HAP-1 (cell line): ENCODE measurements around the gene SMURF2.
"Not testable (repeated sequence)": the region's sequence is repeated elsewhere in the genome, so short reads cannot be mapped to it uniquely, and the experiment has no call there.

Experiments used
- DNase-seq, 2 experiments: peaks; one replicate each; pipeline ENCODE4 v3.0.0-alpha.2; 2016 to 2020; ENCODE audit warnings: low spot score in 2 of 2
- H3K27me3 ChIP-seq: fragments of 250-450 bp; sonication (Bioruptor Pico); 2 replicates; pipeline ENCODE4 v1.5.1; 2020; ENCODE audit warnings: low read depth, mild to moderate bottlenecking, moderate library complexity
- H3K36me3 ChIP-seq: fragments of 250-450 bp; sonication (Bioruptor Pico); replicated peaks from 2 replicates; pipeline ENCODE4 v1.5.1; 2020; ENCODE audit warnings: mild to moderate bottlenecking
- H3K4me1 ChIP-seq: fragments of 250-450 bp; sonication (Bioruptor Pico); 2 replicates; pipeline ENCODE4 v1.5.1; 2020; ENCODE audit warnings: mild to moderate bottlenecking
- H3K4me3 ChIP-seq: fragments of 250-450 bp; sonication (Bioruptor Pico); 2 replicates; pipeline ENCODE4 v1.5.1; 2020; ENCODE audit warnings: mild to moderate bottlenecking, moderate library complexity
- H3K9me3 ChIP-seq: fragments of 250-450 bp; sonication (Bioruptor Pico); 2 replicates; pipeline ENCODE4 v1.5.1; 2020; ENCODE audit warnings: mild to moderate bottlenecking, moderate library complexity
- in situ Hi-C: fragments of 300-500 bp; cut with MboI; formaldehyde crosslinking; loops from 3 replicates; pipeline ENCODE4 v1.14.3; 2020; ENCODE audit warnings: low sequenced_read_pairs, inconsistent platforms, mixed read lengths

The SMURF2 gene

DNA sequence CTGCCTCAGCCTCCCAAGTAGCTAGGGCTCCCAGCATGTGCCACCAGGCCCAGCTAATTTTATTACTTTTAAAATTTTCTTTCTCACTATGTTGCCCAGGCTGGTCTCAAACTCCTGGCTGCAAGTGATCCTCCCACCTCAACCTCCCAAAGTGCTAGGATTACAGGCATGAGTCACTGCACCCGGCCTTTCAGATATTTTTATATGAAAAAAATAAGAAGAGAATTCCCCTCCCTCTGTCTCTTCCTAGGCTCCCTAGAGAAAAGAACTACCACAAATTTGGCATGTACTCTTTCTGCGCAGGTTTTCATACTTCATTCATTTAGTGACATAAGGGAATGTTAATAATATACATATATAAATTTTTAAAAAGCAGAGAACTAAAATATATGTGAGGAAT, 21.7 kb upstream of the SMURF2 start:
- no peaks in the 10 kb centered on the region for H3K4me1 ChIP-seq
- no peak overlapping the region for H3K4me3 ChIP-seq
- in situ Hi-C loops = no loop called here
- no peaks in the 10 kb centered on the region for H3K36me3 ChIP-seq
- DNase-seq = no peak
- H3K27me3 ChIP-seq = no peaks in the 10 kb centered on the region
- H3K9me3 ChIP-seq = no peaks in the 10 kb centered on the region

DNA sequence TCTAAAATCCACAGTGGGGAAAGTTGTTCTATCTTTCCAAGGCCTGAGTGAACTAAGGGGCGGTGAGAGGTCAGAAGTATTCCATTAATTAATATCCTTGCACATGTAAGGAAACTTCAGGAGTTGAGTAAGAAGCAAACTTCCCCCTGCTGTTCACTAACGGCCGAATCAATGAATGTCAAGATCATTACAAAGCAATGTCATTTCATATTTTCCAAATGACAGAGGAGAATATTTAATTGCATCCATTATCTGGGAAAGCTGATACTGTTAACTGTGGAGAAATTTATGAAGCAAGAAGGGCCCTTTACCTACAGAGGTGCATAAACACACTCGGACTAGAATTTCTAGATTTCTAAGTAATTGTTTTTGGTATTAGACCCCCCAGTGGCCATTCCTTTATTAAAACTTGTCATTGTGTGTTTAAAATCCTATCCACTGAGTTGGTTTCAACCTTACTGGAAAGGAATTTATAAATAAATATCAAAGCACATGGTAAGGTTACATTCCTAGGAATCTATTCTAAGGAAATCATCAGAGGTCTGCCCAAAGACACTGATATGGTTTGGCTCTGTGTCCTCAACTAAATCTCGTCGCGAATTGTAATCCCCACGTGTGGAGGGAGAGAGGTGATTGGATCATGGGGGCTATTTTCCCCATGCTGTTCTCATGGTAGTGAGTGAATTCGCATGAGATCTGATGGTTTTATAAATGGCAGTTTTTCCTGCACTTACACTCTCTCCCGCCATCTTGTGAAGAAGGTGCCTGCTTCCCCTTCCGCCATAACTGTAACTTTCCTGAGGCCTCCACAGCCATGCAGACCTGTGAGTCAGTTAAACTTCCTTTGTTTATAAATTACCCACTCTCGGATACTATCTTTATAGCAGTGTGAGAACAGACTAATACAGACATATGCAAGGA, 20.4 kb upstream of the SMURF2 start:
- no peaks in the 10 kb centered on the region for H3K36me3 ChIP-seq
- no peak for DNase-seq
- no peaks in the 10 kb centered on the region for H3K27me3 ChIP-seq
- in situ Hi-C loops = no loop called here
- no peak overlapping the region for H3K4me3 ChIP-seq
- H3K4me1 ChIP-seq = no peaks in the 10 kb centered on the region
- H3K9me3 ChIP-seq = no peaks in the 10 kb centered on the region

DNA sequence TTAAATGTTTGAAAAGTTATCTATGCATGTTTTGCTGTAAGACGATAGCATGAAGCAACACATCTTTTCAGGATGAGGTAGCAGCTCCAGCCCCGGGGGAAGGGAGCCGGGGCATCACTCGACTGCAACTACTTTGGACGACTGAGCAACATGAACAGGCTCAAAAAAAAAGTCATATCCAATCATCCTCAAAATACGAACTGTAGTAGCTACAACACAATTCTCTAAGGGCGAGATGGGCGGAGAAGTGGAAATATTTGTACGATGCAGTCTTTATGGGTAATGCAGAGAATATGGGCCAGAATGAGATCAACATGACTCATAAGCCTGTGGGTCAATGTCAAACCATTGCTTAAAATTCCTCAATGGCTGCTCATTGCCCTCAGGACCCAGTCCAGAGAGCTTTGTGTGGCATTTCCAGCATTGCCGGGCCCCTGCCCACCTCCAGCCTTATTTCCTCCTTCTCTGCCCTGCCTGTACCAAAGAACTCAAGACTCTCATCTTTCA, 17.7 kb upstream of the SMURF2 start:
- no peak for DNase-seq
- H3K27me3 ChIP-seq = no peaks in the 10 kb centered on the region
- no peaks in the 10 kb centered on the region for H3K9me3 ChIP-seq
- H3K36me3 ChIP-seq = no peaks in the 10 kb centered on the region
- in situ Hi-C loops = no loop called here
- no peak overlapping the region for H3K4me3 ChIP-seq
- no peaks in the 10 kb centered on the region for H3K4me1 ChIP-seq

DNA sequence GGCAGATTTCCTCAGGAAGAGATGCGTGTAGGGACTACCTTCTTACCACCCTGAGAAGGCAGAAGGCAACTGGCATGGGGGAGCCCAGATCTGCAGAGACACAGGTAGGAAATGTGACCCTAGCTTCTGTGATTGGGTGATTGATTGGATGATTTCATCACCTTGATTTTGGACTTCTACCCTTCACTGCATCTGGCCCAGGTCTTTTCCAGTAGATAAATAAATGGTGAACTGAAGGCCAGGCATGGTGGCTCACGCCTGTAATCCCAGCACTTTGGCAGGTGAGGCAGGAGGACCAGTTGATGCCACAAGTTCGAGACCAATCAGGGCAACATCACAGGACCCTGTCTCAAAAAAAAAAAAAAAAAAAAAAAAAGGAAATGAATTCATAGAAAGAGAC, 14.7 kb upstream of the SMURF2 start:
- Histone ChIP-seq H3K9me3 (no peaks in the 10 kb centered on the region), H3K36me3 (no peaks in the 10 kb centered on the region), H3K4me3 (no peak overlapping the region), H3K27me3 (no peaks in the 10 kb centered on the region), H3K4me1 (no peaks in the 10 kb centered on the region)
- in situ Hi-C loops = no loop called here
- no peak for DNase-seq

DNA sequence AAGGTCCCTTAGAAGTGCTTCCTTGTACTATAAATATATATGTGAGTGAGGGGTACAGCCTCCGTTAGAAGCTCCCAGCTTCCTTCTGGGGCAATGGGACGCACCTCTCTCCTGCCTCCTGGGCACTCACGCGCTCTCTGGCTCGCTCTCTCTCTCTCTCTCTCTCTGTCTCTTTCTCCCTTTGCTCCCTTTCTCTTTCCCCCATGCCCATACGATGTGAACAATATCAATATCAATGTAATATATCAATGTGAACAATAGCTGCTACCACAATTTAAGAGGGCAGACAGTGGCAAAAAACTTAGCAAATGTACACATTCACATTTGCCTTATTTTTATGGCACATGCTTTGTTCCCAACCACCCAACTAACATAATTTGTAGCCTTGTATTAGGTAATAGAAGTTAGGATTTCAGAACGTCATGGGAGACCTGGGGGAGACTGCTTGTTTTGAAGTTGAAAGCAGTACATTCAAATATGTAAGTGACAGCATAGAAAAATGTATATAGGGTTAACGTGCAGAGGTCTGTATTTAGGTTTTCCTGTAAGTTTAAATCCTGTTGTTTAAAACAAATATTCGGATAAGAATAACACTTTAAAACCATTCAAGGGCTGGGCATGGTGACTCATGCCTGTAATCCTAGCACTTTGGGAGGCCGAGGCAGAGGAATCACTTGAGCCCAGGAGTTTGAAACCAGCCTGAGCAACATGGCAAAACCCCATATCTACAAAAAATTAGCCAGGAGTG, 8.9 kb upstream of the SMURF2 start:
- H3K4me3 ChIP-seq, H3K27me3 ChIP-seq, DNase-seq, in situ Hi-C loops, H3K9me3 ChIP-seq, H3K36me3 ChIP-seq, H3K4me1 ChIP-seq: not testable (repeated sequence)

DNA sequence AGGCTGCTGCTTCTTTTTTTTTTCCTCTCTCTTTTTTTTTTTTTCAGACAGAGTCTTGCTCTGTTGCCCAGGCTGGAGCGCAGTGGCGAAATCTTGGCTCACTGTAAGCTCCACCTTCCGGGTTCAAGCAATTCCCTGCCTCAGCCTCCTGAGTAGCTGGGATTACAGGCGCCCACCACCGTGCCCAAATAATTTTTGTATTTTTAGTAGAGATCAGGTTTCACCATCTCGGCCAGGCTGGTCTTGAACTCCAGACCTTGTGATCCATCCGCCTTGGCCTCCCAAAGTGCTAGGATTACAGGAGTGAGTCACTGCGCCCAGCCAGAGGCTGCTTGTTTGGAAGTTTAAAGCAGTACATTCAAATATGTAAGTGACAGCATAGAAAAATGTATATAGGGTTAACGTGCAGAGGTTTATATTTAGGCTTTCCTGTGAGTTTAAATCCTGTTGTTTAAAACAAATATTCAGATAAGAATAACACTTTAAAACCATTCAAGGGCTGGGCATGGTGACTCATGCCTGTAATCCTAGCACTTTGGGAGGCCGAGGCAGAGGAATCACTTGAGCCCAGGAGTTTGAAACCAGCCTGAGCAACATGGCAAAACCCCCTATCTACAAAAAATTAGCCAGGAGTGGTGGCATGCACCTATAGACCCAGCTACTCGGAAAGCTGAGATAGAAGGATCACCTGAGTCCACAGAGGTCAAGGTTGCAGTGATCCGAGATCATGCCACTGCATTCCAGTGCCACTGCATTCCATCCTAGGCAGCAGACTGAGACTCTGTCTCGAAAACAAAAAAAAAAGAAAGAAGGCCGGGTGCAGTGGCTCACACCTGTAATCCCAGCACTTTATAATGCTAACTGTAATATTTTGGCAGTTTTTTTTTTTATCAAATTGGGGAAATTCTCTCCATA, 6.0 kb upstream of the SMURF2 start:
- H3K4me3 ChIP-seq, H3K9me3 ChIP-seq, in situ Hi-C loops, H3K27me3 ChIP-seq, DNase-seq, H3K36me3 ChIP-seq: not testable (repeated sequence)
- H3K4me1 ChIP-seq = peaks cover 12% of the 10 kb centered on the region

DNA sequence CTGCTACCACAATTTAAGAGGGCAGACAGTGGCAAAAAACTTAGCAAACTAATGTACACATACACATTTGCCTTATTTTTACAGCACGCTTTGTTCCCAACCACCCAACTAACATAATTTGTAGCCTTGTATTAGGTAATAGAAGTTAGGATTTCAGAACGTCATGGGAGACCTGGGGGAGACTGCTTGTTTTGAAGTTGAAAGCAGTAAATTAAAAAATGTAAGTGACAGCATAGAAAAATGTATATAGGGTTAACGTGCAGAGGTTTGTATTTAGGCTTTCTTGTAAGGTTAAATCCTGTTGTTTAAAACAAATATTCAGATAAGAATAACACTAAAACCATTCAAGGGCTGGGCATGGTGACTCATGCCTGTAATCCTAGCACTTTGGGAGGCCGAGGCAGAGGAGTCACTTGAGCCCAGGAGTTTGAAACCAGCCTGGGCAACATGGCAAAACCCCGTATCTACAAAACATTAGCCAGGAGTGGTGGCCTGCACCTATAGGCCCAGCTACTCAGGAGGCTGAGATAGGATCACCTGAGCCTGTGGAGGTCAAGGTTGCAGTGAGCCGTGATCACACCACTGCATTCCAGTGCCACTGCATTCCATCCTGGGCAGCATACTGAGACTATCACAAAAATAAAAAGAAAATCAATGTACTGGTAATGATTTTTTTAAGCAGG, 2.3 kb upstream of the SMURF2 start:
- H3K9me3 ChIP-seq, in situ Hi-C loops, H3K27me3 ChIP-seq, H3K36me3 ChIP-seq, H3K4me3 ChIP-seq, DNase-seq: not testable (repeated sequence)
- H3K4me1 ChIP-seq = peaks cover 13% of the 10 kb centered on the region

DNA sequence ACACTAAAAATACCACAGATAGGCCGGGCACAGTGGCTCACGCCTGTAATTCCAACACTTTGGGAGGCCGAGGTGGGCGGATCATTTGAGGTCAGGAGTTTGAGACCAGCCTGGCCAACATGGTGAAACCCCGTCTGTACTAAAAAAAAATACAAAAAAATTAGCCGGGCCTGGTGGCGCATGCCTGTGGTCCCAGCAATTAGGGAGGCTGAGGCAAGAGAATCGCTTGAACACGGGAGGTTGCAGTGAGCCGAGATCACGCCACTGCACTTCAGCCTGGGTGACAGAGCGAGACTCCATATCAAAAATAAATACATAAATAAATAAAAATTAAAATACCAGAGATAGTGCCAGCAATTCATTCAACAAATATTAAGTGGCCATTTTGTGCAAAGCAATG, 1.7 kb upstream of the SMURF2 start:
- H3K36me3 ChIP-seq, in situ Hi-C loops, H3K4me3 ChIP-seq, H3K9me3 ChIP-seq, H3K27me3 ChIP-seq, DNase-seq: not testable (repeated sequence)
- H3K4me1 ChIP-seq = peaks cover 13% of the 10 kb centered on the region

DNA sequence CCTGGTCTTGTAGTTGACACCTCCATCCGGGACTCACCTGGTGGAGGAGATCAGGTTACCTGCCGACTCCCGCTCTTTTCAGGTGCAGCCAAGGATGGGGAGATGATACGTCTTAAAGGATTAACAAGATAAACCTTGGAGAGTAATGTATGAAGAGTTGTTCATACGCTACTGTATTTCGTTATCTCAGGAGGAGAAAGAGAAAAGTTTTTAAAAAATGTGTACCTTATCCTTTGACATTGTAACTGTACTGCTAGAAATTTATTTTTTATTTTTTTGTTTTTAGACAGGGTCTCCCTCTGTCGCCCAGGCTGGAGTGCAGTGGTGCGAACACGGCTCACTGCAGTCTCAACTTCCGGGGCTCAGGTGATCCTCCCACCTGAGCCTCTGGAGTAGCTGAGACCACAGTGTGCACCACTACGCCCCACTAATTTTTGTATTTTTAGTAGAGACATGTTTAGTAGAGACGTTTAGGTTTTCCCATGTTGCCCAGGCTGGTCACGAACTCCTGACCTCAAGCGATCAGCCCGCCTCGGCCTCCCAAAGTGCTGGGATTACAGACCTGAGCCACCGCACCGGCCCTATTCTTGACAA, 764 bp upstream of the SMURF2 start:
- in situ Hi-C loops = no loop called here
- Histone ChIP-seq H3K36me3 (no peaks in the 10 kb centered on the region), H3K9me3 (no peaks in the 10 kb centered on the region), H3K27me3 (no peaks in the 10 kb centered on the region), H3K4me1 (peaks cover 13% of the 10 kb centered on the region), H3K4me3 (peak overlapping the region; percentile 62)
- DNase-seq = peak in 1 of 2 experiments; percentile 55

DNA sequence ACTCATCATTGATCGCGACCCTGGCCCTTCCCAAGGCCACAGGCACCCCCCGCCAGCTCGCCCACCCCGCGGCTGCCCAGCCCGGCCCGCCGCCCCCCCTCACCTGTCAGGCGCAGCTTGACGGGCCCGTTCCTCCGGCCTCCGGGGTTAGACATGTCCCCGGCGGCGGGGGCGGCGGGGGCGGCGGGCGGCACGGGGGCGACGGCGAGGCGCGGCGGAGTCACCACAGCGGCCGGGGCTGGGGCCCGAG, 456 bp downstream of the SMURF2 start:
- in situ Hi-C loops = no loop called here
- Histone ChIP-seq H3K9me3 (no peaks in the 10 kb centered on the region), H3K27me3 (no peaks in the 10 kb centered on the region), H3K4me1 (peaks cover 13% of the 10 kb centered on the region), H3K4me3 (peak overlapping the region; percentile 62), H3K36me3 (no peaks in the 10 kb centered on the region; the same call in 1 of the 2 replicates)
- no peak for DNase-seq

DNA sequence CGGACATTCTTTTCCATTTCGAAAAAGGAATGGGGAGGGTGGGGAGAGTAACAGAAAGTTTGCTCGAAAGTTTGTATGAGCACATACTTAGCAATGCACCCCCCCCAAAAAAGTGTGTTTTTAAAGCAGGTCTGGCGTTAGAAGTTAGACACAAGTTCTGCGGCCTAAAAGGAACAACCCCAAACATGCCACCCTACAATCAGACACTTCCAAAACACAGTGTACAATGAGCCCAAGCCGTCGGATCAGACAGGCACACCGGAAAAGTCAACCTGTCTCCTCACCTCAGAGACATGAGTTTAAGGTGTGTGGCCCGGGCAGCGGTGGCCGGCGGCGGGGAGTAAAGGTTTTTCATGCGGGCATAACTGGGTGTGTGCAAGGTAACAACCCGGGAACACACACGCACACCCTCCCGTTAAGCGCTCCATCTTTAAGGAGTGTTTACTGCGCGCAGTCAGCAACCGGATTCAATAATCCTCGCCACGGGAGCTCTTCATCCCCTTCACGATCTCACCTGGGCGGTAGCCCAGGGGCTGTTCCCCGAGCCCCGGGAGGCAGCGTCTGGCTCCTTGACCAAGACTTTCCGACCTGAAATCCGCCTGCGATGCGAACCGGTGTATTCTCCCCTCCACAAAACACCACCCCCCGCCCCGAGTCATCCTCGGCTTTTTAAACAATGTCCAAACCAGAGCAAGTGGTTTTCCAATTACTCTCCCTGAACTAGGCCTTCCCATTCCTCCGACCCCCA, 955 bp downstream of the SMURF2 start:
- peaks cover 13% of the 10 kb centered on the region for H3K4me1 ChIP-seq
- DNase-seq = peak in 1 of 2 experiments; percentile 47
- H3K36me3 ChIP-seq, in situ Hi-C loops, H3K9me3 ChIP-seq, H3K27me3 ChIP-seq: not testable (repeated sequence)
- H3K4me3 ChIP-seq = peak overlapping the region; percentile 62

DNA sequence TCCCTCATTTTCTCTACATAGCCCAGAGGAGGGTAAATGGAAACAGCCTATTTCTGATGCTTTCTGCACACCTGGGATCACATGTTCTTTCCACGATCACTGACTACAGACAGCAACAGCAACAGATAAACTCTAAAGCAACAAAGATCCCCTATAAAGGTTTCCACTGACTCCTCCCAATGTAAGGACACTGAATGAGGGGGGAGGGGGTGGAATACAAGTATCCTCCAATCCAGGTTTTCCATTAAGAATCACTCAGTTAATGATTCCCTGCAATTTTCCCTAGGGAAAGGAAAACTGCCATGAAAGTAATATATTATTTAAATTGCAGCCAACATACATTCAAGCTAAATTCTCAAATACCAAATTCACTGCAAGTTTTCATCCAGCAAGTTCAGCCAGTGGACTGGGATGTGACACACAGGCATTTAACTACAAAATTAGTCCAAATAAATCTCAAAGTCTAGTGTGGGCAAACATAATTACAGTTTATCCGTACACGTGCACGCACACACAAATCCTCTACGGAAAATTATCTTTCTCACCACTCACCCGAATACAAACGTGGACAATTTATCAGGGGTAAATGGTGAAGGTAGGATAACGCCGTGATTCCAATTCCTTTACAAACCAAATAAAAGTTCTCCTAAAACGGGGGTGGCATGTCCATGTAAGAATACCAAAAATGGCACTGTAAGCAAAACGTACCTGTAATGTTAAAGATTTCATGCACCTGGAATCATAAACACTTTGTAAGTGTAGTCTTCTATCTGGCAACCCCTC, 1.7 kb downstream of the SMURF2 start:
- peaks cover 13% of the 10 kb centered on the region for H3K4me1 ChIP-seq
- H3K27me3 ChIP-seq, H3K9me3 ChIP-seq, in situ Hi-C loops, H3K36me3 ChIP-seq: not testable (repeated sequence)
- DNase-seq = peak; percentile 47 to 60
- peak overlapping the region; percentile 62 for H3K4me3 ChIP-seq
